Thyroid gland (tissue), 4 donors: ENCODE data around the gene LGI4. TPM values are rescaled to one million over a fixed set of nuclear protein-coding genes. Genes with fewer than 3 reads are reported as not detected.
"Not testable (repeated sequence)": the region's sequence is repeated elsewhere in the genome, so short reads cannot be mapped to it uniquely, and the experiment has no call there.

ENCODE experiments used
- DNase-seq, 2 donors: peaks; one replicate each; pipeline ENCODE4 v3.0.0-alpha.2; 2019
- H3K27ac ChIP-seq, 3 donors: fragments of 200-600 bp; sonication (generic); 1 replicate in 2 of 3; 2 replicates in 1 of 3; pipeline ENCODE4 v1.5.1; 2016 to 2019; ENCODE audit warnings: mild to moderate bottlenecking in 1 of 3, moderate library complexity in 1 of 3
- H3K27me3 ChIP-seq: fragments of 200-600 bp; sonication (generic); one replicate; pipeline ENCODE4 v1.5.1; 2019
- H3K36me3 ChIP-seq, 2 donors: fragments of 200-600 bp; sonication (generic); one replicate each; pipeline ENCODE4 v1.5.1; 2016 to 2019
- H3K4me1 ChIP-seq, 2 donors: fragments of 200-600 bp; sonication (generic); one replicate each; pipeline ENCODE4 v1.5.1; 2017 to 2019
- H3K4me3 ChIP-seq, 3 donors: fragments of 200-600 bp; sonication (generic); replicated peaks in 1 of 3; 1 replicate in 2 of 3; 2 replicates in 1 of 3; pipeline ENCODE4 v1.5.1; 2016; ENCODE audit warnings: mild to moderate bottlenecking in 1 of 3
- H3K9me3 ChIP-seq: fragments of 200-600 bp; sonication (generic); one replicate; pipeline ENCODE4 v1.5.1; 2017
- CTCF ChIP-seq, 6 experiments: fragments of 200-600 bp in 3 of 6; fragments of 450-650 bp in 3 of 6; sonication (generic) in 3 of 6; IDR thresholded peaks; one replicate each; pipeline ENCODE4 v1.5.1; 2016 to 2019; ENCODE audit warnings: antibody characterized with exemption in 6 of 6, mild to moderate bottlenecking in 2 of 6, inconsistent platforms in 1 of 6, moderate library complexity in 1 of 6
- POLR2A ChIP-seq, 2 donors: fragments of 450-650 bp; IDR thresholded peaks; one replicate each; pipeline ENCODE4 v1.6.1; 2017; ENCODE audit warnings: antibody characterized with exemption in 2 of 2, mild to moderate bottlenecking in 2 of 2, moderate library complexity in 1 of 2
- WGBS, 2 donors: methylation state at CpG; one replicate each; pipeline ENCODE4 v1.1.5; 2017; 5-methylcytosine and 5-hydroxymethylcytosine counted together
- intact Hi-C: fragments of 100-400 bp; cut with DNase I; formaldehyde crosslinking; loops from one replicate; pipeline ENCODE4 v1.15.1; 2023
- total RNA-seq, 4 donors: library from RNA; depleted of rRNA; stranded (reverse); fragments of >200 nt; gene quantifications; one replicate each; pipeline ENCODE4 v1.2.3, GENCODE V29; 2016

Gene LGI4
- total RNA-seq, 4 donors from 2014 or later: 3.2 to 10.9 (median 6.9) TPM

- no peak for TF ChIP-seq POLR2A (IDR thresholded peaks at IDR 0.05)
- TF ChIP-seq CTCF (IDR thresholded peaks at IDR 0.05): no peak
- 30 to 53% methylated on average over 7 to 11 of the region's 17 CpGs for WGBS, 2 donors
- intact Hi-C loops: no loop called here
- no peak for DNase-seq
- no peaks in the 10 kb centered on the region for H3K36me3 ChIP-seq
- H3K4me1 ChIP-seq: peaks cover 5 to 16% of the 10 kb centered on the region in 2 donors
- H3K4me3 ChIP-seq: peak overlapping the region in 1 of 3 donors; percentile 45
- no peaks in the 10 kb centered on the region for H3K27me3 ChIP-seq
- H3K27ac ChIP-seq: peak overlapping the region in 2 of 3 donors; percentile 73 to 79
- no peaks in the 10 kb centered on the region for H3K9me3 ChIP-seq
Observed at GRCh38 chr19:35155441-35155840, 20.6 kb upstream of the LGI4 start.

- Histone ChIP-seq H3K4me1 (peaks cover 5 to 16% of the 10 kb centered on the region in 2 donors), H3K9me3 (no peaks in the 10 kb centered on the region), H3K27ac (peak within 1 kb of the TSS; percentile 36 to 79 (median 73)), H3K4me3 (peak within 1 kb of the TSS in 2 of 3 donors; percentile 35 to 45), H3K36me3 (no peaks in the 10 kb centered on the region), H3K27me3 (no peaks in the 10 kb centered on the region)
- peak in 1 of 2 donors; percentile 21 for DNase-seq
- WGBS, 2 donors: 2 to 3% methylated on average over 30 to 49 of the region's 49 CpGs
- intact Hi-C loops: no loop called here
- TF ChIP-seq POLR2A (IDR thresholded peaks at IDR 0.05) (no peak), CTCF (IDR thresholded peaks at IDR 0.05) (peak in 1 of 6 experiments; percentile 9)
Observed at GRCh38 chr19:35154525-35155406, 19.9 kb upstream of the LGI4 start, which contains the start of gene FXYD5. Gene FXYD5 (plus strand): TSS chr19:35154735. CDS start chr19:35155551, 816 bp downstream.

- Histone ChIP-seq H3K9me3 (no peaks in the 10 kb centered on the region), H3K4me1 (peaks cover 5 to 16% of the 10 kb centered on the region in 2 donors), H3K27ac (peak overlapping the region in 2 of 3 donors; percentile 73 to 79), H3K27me3 (no peaks in the 10 kb centered on the region), H3K36me3 (no peaks in the 10 kb centered on the region), H3K4me3 (peak overlapping the region in 1 of 3 donors; percentile 45)
- TF ChIP-seq CTCF (IDR thresholded peaks at IDR 0.05) (peak in 1 of 6 experiments; percentile 34), POLR2A (IDR thresholded peaks at IDR 0.05) (no peak)
- DNase-seq: no peak
- 0 to 1% methylated on average over 12 to 23 of the region's 36 CpGs for WGBS, 2 donors
- intact Hi-C loops: no loop called here
Observed at GRCh38 chr19:35153701-35154524, 19.1 kb upstream of the LGI4 start.

- intact Hi-C loops, H3K27ac ChIP-seq, H3K27me3 ChIP-seq, H3K4me3 ChIP-seq, DNase-seq, H3K9me3 ChIP-seq, H3K36me3 ChIP-seq: not testable (repeated sequence)
- H3K4me1 ChIP-seq: peaks cover 5 to 16% of the 10 kb centered on the region in 2 donors
- WGBS, 2 donors: 56 to 58% methylated on average over 10 of the region's 10 CpGs
Observed at GRCh38 chr19:35153129-35153522, 18.3 kb upstream of the LGI4 start.

- no peak for TF ChIP-seq POLR2A (IDR thresholded peaks at IDR 0.05)
- TF ChIP-seq CTCF (IDR thresholded peaks at IDR 0.05): no peak
- Histone ChIP-seq H3K36me3 (no peaks in the 10 kb centered on the region), H3K9me3 (no peaks in the 10 kb centered on the region), H3K4me1 (peaks cover 5 to 16% of the 10 kb centered on the region in 2 donors), H3K27ac (no peak overlapping the region), H3K4me3 (no peak overlapping the region), H3K27me3 (no peaks in the 10 kb centered on the region)
- 78 to 81% methylated on average over 20 of the region's 20 CpGs for WGBS, 2 donors
- DNase-seq: no peak
- intact Hi-C loops: no loop called here
Observed at GRCh38 chr19:35151273-35152065, 16.6 kb upstream of the LGI4 start.
